GM21717 (cell line): ENCODE measurements around the gene POMGNT2.
"Not testable (repeated sequence)": the region's sequence is repeated elsewhere in the genome, so short reads cannot be mapped to it uniquely, and the experiment has no call there.

ENCODE experiments used
- ATAC-seq: cut with Tn5 transposase; IDR thresholded peaks from one replicate; pipeline ENCODE4 v1.9.1; 2021; ENCODE audit warnings: mild to moderate bottlenecking, moderate library complexity; ENCODE audit not compliant: unreplicated experiment

Gene POMGNT2

GRCh38 chr3:43048470-43048869 lies 57.4 kb downstream of the POMGNT2 start:
- ATAC-seq: no peak

DNA sequence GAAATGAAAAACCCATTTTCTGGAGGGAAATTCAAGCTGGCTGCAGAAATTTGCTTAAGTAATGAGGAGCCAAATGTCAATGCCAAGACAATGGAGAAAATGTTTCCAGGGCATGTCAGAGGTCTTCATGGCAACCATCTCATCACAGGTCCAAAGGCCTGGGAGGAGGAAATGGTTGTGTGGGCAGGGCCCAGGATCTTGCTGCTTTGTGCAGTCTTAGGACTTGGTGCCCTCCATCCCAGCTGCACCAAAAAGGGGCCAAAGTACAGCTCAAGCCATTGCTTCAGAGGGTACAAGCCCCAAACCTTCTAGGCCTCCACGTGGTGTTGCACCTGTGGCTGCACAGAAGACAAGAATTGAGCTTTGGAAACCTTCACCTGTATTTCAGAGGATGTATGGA lies 59.3 kb downstream of the POMGNT2 start:
- no peak for ATAC-seq

GRCh38 chr3:43045079-43045478 lies 60.8 kb downstream of the POMGNT2 start:
- ATAC-seq: not testable (repeated sequence)

- ATAC-seq: no peak
Observed at GRCh38 chr3:43043793-43044192, 62.1 kb downstream of the POMGNT2 start.

DNA sequence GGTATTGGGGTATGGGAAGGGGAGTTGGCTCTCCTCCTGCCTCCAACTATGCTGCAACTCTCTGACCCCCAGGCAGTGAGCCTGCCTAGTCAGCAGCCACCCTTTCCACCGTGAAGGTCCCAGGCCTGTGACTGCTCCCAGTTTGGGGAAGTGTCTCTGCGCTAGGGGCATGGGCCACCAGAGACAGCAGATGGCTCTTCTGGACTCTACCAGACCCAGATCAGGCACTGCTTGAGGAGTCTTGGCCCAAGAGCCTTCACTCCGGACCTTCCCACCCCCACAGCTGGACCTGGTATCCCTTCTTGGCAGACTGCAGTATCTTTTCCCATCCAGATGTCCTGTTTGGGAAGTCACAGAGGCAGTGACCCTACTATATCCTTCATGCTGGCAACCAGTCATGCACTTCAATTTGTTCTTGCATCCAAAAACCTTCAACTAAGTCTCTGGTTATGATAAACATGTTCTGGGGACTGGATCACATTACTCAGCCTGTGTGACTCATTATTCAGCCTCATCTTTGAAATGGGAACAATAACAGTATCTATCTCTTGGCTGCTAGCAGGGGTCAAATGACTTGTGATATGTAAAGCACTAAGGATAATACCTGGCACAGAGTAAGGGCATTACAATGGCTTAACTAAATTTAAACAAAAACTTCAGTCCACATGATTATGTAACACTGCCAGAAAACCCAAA lies 62.7 kb downstream of the POMGNT2 start:
- ATAC-seq: no peak

DNA sequence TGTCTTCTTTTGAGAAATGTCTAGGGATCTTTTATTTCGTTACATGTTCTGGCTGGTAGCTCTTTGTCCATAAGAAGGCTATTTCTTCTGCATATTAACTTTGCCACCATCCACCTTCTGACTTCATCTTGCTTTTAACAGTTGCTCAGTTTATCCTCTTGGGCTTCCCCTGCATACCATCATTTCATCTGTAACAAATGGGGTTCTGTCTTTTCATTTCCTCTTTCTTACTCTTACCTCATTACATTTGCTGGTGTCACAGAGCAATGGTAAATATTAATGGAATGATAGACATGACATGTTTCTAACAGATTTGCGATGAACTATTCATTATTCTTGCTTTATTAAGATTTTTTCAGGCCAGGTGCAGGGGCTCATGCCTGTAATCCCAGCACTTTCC lies 64.4 kb downstream of the POMGNT2 start:
- ATAC-seq: no peak

- ATAC-seq: no peak
Observed at GRCh38 chr3:43038010-43038409, 67.9 kb downstream of the POMGNT2 start.

GRCh38 chr3:43036621-43037423 lies 69.1 kb downstream of the POMGNT2 start:
- no peak for ATAC-seq

- no peak for ATAC-seq
Observed at GRCh38 chr3:43035801-43036365, 70.0 kb downstream of the POMGNT2 start.

DNA sequence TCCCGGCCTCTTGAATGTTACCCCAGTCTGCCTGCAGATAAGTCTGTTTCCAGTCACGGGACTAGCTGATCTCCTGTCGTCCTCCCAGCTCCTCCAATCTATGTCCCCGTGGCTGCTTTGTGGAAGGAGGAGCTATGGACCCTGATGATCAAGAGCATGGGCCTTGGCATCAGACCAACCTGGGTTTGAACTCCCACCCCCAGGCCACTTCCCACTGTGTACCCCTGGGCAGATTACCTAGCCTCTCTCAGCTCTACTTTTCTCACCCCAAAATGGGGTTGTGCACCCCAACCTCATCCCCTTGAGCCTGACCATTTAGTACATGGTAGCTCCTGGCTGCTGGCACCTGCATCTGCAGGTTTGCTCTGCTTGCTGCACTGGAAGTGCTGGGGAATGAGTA lies 71.0 kb downstream of the POMGNT2 start:
- ATAC-seq: no peak

DNA sequence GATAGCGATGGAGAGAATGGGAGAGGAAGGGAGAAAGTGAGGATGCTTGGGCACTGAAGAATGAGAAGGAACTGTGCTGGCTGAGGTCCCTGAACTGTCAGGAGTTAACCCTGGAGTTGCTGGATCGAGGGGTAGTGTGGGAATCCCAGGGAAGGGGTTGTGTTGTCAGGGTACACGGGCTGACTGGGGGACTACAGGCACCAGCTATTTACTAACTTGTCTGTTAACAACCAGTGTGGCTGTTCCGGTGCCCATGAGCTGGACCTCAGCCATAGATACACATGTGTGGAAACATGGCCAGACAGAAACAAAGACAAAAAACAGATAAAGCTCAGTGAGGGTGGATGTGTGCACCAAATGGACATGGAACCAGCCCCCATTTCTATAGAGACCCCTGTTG lies 71.7 kb downstream of the POMGNT2 start:
- no peak for ATAC-seq

DNA sequence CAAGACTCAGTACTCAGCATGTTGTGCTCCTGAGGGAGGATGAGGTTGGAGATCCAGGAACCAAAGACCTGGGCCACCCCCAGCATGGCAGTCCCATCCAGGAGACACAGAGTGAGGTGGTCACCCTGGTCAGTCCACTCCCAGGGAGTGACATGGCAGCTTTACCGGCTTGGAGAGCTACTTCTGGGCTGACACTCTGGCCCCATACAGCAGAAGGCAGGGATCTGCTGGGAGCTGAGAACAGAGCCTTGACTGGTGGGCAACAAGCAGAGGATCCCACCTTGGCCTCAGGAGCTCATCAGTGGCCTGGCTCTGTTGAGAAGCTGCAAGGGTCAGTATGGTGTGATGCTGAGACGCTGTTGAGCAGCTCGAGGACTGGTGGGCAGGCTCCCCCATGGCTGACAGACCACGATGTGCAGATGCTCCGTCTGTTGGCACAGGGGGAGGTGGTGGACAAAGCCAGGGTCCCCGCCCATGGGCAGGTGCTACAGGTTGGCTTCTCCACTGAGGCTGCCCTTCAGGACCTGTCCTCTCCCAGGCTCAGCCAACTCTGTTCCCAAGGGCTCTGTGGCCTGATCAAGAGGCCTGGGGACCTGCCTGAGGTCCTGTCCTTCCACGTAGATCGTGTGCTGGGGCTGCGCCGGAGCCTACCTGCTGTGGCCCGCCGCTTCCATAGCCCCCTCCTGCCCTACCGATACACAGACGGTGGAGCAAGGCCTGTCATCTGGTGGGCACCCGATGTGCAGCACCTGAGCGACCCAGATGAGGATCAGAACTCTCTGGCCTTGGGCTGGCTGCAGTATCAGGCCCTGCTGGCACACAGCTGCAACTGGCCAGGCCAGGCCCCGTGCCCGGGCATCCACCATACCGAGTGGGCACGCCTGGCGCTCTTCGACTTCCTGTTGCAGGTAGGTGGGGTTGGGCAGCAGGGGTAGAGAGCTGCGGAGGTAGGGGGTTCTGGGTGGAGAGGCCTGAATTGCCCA lies 72.9 kb downstream of the POMGNT2 start:
- ATAC-seq: no peak

GRCh38 chr3:43031889-43032545 lies 73.9 kb downstream of the POMGNT2 start:
- no peak for ATAC-seq

DNA sequence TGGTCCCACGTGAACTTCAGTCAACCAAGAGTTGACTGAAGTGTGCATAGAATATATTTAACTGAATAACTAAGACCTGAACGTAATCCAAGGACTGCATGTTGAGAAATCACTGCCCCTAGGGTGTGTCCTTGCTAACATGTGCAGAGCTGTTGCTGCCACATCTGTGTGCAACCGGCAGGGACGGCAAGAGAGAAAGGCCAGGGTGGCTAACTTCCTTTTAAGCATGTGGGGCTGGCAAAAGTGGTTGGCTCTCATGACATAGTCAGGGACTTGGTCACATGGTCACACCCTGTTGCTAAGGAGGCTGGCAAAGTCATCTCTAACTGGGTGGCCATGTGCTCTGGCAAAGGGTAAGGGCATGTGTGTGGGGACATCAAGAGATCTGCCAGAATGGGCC lies 74.4 kb downstream of the POMGNT2 start:
- no peak for ATAC-seq

DNA sequence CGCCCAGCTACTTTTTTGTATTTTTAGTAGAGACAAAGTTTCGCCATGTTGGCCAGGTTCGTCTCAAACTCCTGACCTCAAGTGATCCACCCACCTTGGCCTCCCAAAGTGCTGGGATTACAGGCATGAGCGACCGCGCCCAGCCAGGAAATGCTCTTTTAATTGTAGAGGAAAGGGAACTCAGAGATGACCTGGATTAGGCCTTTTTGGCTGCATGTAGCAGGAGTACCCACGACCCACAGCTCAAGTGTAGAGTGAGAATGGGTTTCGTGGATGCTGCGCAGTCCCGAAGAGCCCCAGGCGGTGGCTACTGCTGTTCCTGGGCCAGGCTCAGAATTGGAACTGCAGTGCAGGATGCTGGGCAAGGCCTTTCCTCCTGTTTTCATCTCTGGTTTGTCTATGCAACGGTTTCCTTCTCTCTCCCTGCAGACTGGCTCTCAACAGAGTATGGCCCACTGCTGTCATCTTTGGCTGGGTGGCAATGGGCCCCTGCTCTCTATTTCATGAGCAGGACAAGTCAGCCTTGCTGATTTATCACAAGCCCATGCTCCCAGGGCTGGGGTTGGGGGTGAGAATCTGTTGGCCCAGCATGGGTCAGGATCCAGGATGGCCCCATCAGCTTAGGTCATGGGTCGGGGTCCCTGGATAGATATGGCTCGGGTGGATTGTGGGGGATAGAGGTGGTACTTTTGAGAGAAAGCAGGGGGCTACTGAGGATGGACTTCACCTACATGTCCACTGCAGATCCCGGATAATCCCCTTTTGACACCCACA lies 75.5 kb downstream of the POMGNT2 start:
- no peak for ATAC-seq
